ENCODE results near the gene GLCE.

GLCE gene

GRCh38 chr15:69210574-69210973 lies 50.1 kb downstream of the GLCE start:
- DNase-seq: no peak

- no peak for DNase-seq
These were observed 53.4 kb downstream of the GLCE start for GRCh38 chr15:69213786-69214185.

GRCh38 chr15:69215314-69216035 lies 55.0 kb downstream of the GLCE start:
- DNase-seq: no peak

- no peak for DNase-seq
These were observed 56.9 kb downstream of the GLCE start for GRCh38 chr15:69217381-69217780.

- DNase-seq: no peak
These were observed 59.3 kb downstream of the GLCE start for GRCh38 chr15:69219690-69220089.

GRCh38 chr15:69222002-69222474 lies 61.6 kb downstream of the GLCE start:
- DNase-seq: no peak

- no peak for DNase-seq
These were observed 62.8 kb downstream of the GLCE start for GRCh38 chr15:69223083-69223813.

- DNase-seq: no peak
These were observed 63.9 kb downstream of the GLCE start for GRCh38 chr15:69224383-69224782.

GRCh38 chr15:69225355-69226022 lies 65.1 kb downstream of the GLCE start:
- DNase-seq: no peak

GRCh38 chr15:69226023-69226355 lies 65.6 kb downstream of the GLCE start:
- DNase-seq: no peak

- DNase-seq: no peak
These were observed 71.7 kb downstream of the GLCE start for GRCh38 chr15:69232144-69232543.

GRCh38 chr15:69232765-69233164 lies 72.3 kb downstream of the GLCE start:
- DNase-seq: no peak

- no peak for DNase-seq
These were observed 74.2 kb downstream of the GLCE start for GRCh38 chr15:69234676-69235075.

- DNase-seq: no peak
These were observed 76.1 kb downstream of the GLCE start for GRCh38 chr15:69236505-69236904.

- DNase-seq: no peak
These were observed 77.3 kb downstream of the GLCE start for GRCh38 chr15:69237718-69238117.

GRCh38 chr15:69244798-69245197 lies 84.4 kb downstream of the GLCE start:
- DNase-seq: no peak

GRCh38 chr15:69253156-69253555 lies 92.7 kb downstream of the GLCE start:
- DNase-seq: no peak

- no peak for DNase-seq
These were observed 105.0 kb downstream of the GLCE start for GRCh38 chr15:69265347-69265955.

- DNase-seq: no peak
These were observed 110.8 kb downstream of the GLCE start for GRCh38 chr15:69271217-69271616.

GRCh38 chr15:69272139-69272538 lies 111.7 kb downstream of the GLCE start:
- DNase-seq: no peak

- no peak for DNase-seq
These were observed 112.5 kb downstream of the GLCE start for GRCh38 chr15:69272891-69273290.

GRCh38 chr15:69275074-69275670 lies 114.7 kb downstream of the GLCE start:
- no peak for DNase-seq

- DNase-seq: no peak
These were observed 115.6 kb downstream of the GLCE start for GRCh38 chr15:69275933-69276560.

Measured in stimulated activated CD4-positive, alpha-beta T cell treated with anti-CD3 and anti-CD28 coated beads, Interleukin-4, amount 100 ng/mL, for 4 hours (primary cell).